GM23338 (cell line): ENCODE data around the gene TNFRSF1A. TPM values are rescaled to one million over a fixed set of nuclear protein-coding genes. Genes with fewer than 3 reads are reported as not detected.

Source experiments
- ATAC-seq: fragments of 200-7000 bp; cut with Tn5 transposase; 3 replicates; pipeline ENCODE4 v1.9.1; 2020
- DNase-seq: peaks from one replicate; pipeline ENCODE4 v3.0.0-alpha.2; 2015; ENCODE audit warnings: low spot score
- H2AFZ ChIP-seq: fragments of 200-600 bp; sonication (generic); 2 replicates; pipeline ENCODE4 v1.8.0; 2016; ENCODE audit warnings: antibody characterized with exemption, mild to moderate bottlenecking, moderate library complexity
- H3F3A ChIP-seq: fragments of 200-600 bp; sonication (generic); replicated peaks from 2 replicates; pipeline ENCODE4 v1.8.0; 2017; ENCODE audit warnings: antibody characterized with exemption, mixed run types, low read depth
- H3K27ac ChIP-seq: fragments of 200-600 bp; sonication (generic); 2 replicates; pipeline ENCODE4 v1.6.1; 2016; ENCODE audit warnings: low read depth
- H3K27me3 ChIP-seq: fragments of 200-600 bp; sonication (generic); 2 replicates; pipeline ENCODE4 v1.8.0; 2016; ENCODE audit warnings: mild to moderate bottlenecking, mixed run types, moderate library complexity; ENCODE audit not compliant: insufficient read depth
- H3K36me3 ChIP-seq: fragments of 200-600 bp; sonication (generic); 2 replicates; pipeline ENCODE4 v1.8.0; 2016; ENCODE audit warnings: mild to moderate bottlenecking; ENCODE audit not compliant: insufficient read depth
- H3K4me1 ChIP-seq: fragments of 200-600 bp; sonication (generic); 2 replicates; pipeline ENCODE4 v1.8.0; 2016; ENCODE audit warnings: mild to moderate bottlenecking, moderate library complexity; ENCODE audit not compliant: insufficient read depth
- H3K4me2 ChIP-seq: fragments of 200-600 bp; sonication (generic); 2 replicates; pipeline ENCODE4 v1.7.1; 2017; ENCODE audit warnings: mixed run types
- H3K4me3 ChIP-seq: fragments of 200-600 bp; sonication (generic); 2 replicates; pipeline ENCODE4 v1.6.1; 2016; ENCODE audit warnings: mixed run types
- H3K79me2 ChIP-seq: fragments of 200-600 bp; sonication (generic); replicated peaks from 2 replicates; pipeline ENCODE4 v1.8.0; 2017; ENCODE audit warnings: mild to moderate bottlenecking; ENCODE audit not compliant: insufficient read depth
- H3K9me2 ChIP-seq: fragments of 200-600 bp; sonication (generic); 2 replicates; pipeline ENCODE4 v1.8.0; 2017; ENCODE audit not compliant: insufficient read depth
- H4K20me1 ChIP-seq: fragments of 200-600 bp; sonication (generic); replicated peaks from 2 replicates; pipeline ENCODE4 v1.8.0; 2017; ENCODE audit warnings: mild to moderate bottlenecking; ENCODE audit not compliant: insufficient read depth
- H3K27ac Mint-ChIP-seq: 2 replicates; pipeline ENCODE4 v1.8.0; 2020; ENCODE audit warnings: inconsistent platforms, mild to moderate bottlenecking, moderate library complexity, mixed read lengths
- H3K27me3 Mint-ChIP-seq: 3 replicates; pipeline ENCODE4 v1.8.0; 2022; ENCODE audit warnings: low read depth, mild to moderate bottlenecking, moderate library complexity, mixed read lengths, inconsistent platforms; ENCODE audit not compliant: insufficient read depth, poor library complexity
- H3K36me3 Mint-ChIP-seq: 3 replicates; pipeline ENCODE4 v1.8.0; 2021; ENCODE audit warnings: low read depth, mild to moderate bottlenecking, inconsistent platforms, moderate library complexity, mixed read lengths
- H3K4me1 Mint-ChIP-seq: 3 replicates; pipeline ENCODE4 v1.8.0; 2020; ENCODE audit warnings: mild to moderate bottlenecking, inconsistent platforms, mixed read lengths
- H3K4me3 Mint-ChIP-seq: 3 replicates; pipeline ENCODE4 v1.8.0; 2021; ENCODE audit warnings: moderate library complexity, mild to moderate bottlenecking, inconsistent platforms, mixed read lengths
- H3K9me3 Mint-ChIP-seq: 3 replicates; pipeline ENCODE4 v1.8.0; 2020; ENCODE audit warnings: moderate library complexity, mild to moderate bottlenecking, inconsistent platforms, mixed read lengths
- CREB1 ChIP-seq: fragments of 250-450 bp; sonication (Bioruptor Pico); IDR thresholded peaks from 2 replicates; pipeline ENCODE4 v1.5.0; 2020; ENCODE audit warnings: low read depth, mild to moderate bottlenecking, moderate library complexity
- ETS1 ChIP-seq: IDR thresholded peaks from 2 replicates; pipeline ENCODE4 v1.6.1; 2016; ENCODE audit warnings: antibody characterized with exemption
- EZH2 ChIP-seq: fragments of 200-600 bp; sonication (generic); IDR thresholded peaks from one replicate; pipeline ENCODE4 v1.8.0; 2017; ENCODE audit warnings: antibody characterized with exemption, mild to moderate bottlenecking, low read depth; ENCODE audit not compliant: unreplicated experiment
- EZH2phosphoT487 ChIP-seq: fragments of 200-600 bp; sonication (generic); IDR thresholded peaks from one replicate; pipeline ENCODE4 v1.8.1; 2018; ENCODE audit warnings: antibody characterized with exemption; ENCODE audit not compliant: unreplicated experiment
- JUNB ChIP-seq: IDR thresholded peaks from one replicate; pipeline ENCODE4 v1.6.1; 2016; ENCODE audit warnings: antibody characterized with exemption; ENCODE audit not compliant: unreplicated experiment
- NANOG ChIP-seq: IDR thresholded peaks from 2 replicates; pipeline ENCODE4 v1.6.1; 2016; ENCODE audit warnings: antibody characterized with exemption, borderline replicate concordance
- POLR2AphosphoS5 ChIP-seq: IDR thresholded peaks from 2 replicates; pipeline ENCODE4 v1.6.1; 2016; ENCODE audit warnings: antibody characterized with exemption, low read depth
- STAT1 ChIP-seq: IDR thresholded peaks from one replicate; pipeline ENCODE4 v1.6.1; 2016; ENCODE audit warnings: antibody characterized with exemption; ENCODE audit not compliant: unreplicated experiment
- ZNF114 ChIP-seq: fragments of 250-450 bp; sonication (Bioruptor Pico); IDR thresholded peaks from 2 replicates; pipeline ENCODE4 v1.5.0; 2020; ENCODE audit warnings: mild to moderate bottlenecking, moderate library complexity
- ZNF331 ChIP-seq: fragments of 250-450 bp; sonication (Bioruptor Pico); IDR thresholded peaks from 2 replicates; pipeline ENCODE4 v1.5.0; 2020; ENCODE audit warnings: low read depth, mild to moderate bottlenecking, moderate library complexity
- polyA plus RNA-seq: library from polyadenylated mRNA; unstranded; fragments of >200 nt; fragmentation: Nextera tagmentation; extraction: Ambion mirVana; gene quantifications from 2 replicates; pipeline ENCODE4 v1.2.1, GENCODE V29; 2016
- total RNA-seq: library from RNA; depleted of rRNA; stranded (reverse); fragments of >200 nt; shearing (Covaris generic); gene quantifications from 2 replicates; pipeline ENCODE4 v1.2.3, GENCODE V29; 2014
- TF ChIP-seq, protein P1 (sequence below): IDR thresholded peaks from one replicate; pipeline ENCODE4 v1.6.1; 2018; ENCODE audit warnings: antibody characterized with exemption; ENCODE audit not compliant: unreplicated experiment
- TF ChIP-seq, protein P2 (sequence below), 2 experiments: fragments of 200-600 bp in 1 of 2; sonication (generic) in 1 of 2; conservative IDR thresholded peaks; 2 replicates each; pipeline versions ENCODE4 v1.5.1 to v1.6.1; 2016 to 2017; ENCODE audit warnings: antibody characterized with exemption in 2 of 2, low read depth in 2 of 2, mild to moderate bottlenecking in 2 of 2, moderate library complexity in 1 of 2
- TF ChIP-seq, protein P3 (sequence below): fragments of 250-450 bp; sonication (Bioruptor Pico); IDR thresholded peaks from 2 replicates; pipeline ENCODE4 v1.5.0; 2020; ENCODE audit warnings: mild to moderate bottlenecking, moderate library complexity

TNFRSF1A gene
- total and polyA plus RNA-seq, 2 experiments from 2014 or later: 24.3 to 43.4 TPM

DNA sequence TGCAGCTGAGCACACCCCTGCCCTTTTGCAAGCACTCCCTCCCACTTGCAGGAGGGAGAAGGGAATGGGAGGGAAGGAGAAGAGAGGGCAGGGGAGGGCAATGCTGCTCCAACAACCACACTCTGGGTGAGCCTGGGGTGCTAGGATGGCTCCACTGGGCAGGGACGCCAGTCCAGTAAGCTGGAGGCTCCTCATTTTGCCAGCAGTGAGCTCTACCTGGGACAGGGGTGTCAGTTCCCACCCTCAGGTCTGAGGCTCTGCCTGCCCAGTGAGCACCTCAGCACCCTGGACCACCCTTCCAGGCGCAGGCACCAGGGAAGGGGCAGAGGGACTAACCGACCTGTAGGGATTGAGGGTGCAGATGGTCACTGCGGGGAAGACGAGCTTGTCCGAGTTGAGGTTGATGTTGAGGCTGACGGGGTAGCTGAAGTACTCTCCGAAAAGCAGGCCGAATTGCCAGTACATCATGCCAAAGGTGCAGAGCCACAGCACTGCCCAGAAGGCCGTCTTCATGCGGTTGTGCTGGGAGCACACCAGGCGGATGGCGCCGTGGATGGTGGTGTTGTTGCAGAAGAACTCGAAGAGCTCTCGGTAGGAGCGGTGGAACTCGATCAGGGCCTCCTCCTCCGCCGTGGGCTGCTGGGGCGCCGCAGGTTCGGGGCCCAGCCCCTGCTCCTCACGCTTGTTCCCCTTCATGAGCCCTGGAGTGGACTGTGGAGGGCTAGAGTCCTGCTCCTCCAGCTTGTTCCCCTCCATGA is 32.3 kb upstream of the TNFRSF1A start:
- Histone ChIP-seq H3F3A (peaks cover 24% of the 10 kb centered on the region), H3K4me1 (peaks cover 61% of the 10 kb centered on the region), H4K20me1 (no peaks in the 10 kb centered on the region), H3K36me3 (no peaks in the 10 kb centered on the region), H2AFZ (no peak overlapping the region), H3K79me2 (peaks cover 54% of the 10 kb centered on the region), H3K27ac (peak overlapping the region; percentile 98), H3K9me2 (no peaks in the 10 kb centered on the region), H3K4me3 (peak overlapping the region; percentile 67), H3K27me3 (no peaks in the 10 kb centered on the region), H3K4me2 (peak overlapping the region; percentile 92)
- Mint-ChIP-seq H3K27me3 (peaks cover 23% of the 10 kb centered on the region), H3K4me1 (peaks cover 77% of the 10 kb centered on the region), H3K4me3 (peak overlapping the region; percentile 97), H3K36me3 (peaks cover 26% of the 10 kb centered on the region; the same call in 2 of the 3 replicates), H3K27ac (peak overlapping the region; percentile 79), H3K9me3 (no peaks in the 10 kb centered on the region)
- DNase-seq (no peak), ATAC-seq (no peak)
- no peak; the same call in 1 of the 2 replicates for TF ChIP-seq POLR2AphosphoS5
- TF ChIP-seq CREB1: no peak
- TF ChIP-seq, protein P1, sequence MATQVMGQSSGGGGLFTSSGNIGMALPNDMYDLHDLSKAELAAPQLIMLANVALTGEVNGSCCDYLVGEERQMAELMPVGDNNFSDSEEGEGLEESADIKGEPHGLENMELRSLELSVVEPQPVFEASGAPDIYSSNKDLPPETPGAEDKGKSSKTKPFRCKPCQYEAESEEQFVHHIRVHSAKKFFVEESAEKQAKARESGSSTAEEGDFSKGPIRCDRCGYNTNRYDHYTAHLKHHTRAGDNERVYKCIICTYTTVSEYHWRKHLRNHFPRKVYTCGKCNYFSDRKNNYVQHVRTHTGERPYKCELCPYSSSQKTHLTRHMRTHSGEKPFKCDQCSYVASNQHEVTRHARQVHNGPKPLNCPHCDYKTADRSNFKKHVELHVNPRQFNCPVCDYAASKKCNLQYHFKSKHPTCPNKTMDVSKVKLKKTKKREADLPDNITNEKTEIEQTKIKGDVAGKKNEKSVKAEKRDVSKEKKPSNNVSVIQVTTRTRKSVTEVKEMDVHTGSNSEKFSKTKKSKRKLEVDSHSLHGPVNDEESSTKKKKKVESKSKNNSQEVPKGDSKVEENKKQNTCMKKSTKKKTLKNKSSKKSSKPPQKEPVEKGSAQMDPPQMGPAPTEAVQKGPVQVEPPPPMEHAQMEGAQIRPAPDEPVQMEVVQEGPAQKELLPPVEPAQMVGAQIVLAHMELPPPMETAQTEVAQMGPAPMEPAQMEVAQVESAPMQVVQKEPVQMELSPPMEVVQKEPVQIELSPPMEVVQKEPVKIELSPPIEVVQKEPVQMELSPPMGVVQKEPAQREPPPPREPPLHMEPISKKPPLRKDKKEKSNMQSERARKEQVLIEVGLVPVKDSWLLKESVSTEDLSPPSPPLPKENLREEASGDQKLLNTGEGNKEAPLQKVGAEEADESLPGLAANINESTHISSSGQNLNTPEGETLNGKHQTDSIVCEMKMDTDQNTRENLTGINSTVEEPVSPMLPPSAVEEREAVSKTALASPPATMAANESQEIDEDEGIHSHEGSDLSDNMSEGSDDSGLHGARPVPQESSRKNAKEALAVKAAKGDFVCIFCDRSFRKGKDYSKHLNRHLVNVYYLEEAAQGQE: no peak
- TF ChIP-seq, protein P2, sequence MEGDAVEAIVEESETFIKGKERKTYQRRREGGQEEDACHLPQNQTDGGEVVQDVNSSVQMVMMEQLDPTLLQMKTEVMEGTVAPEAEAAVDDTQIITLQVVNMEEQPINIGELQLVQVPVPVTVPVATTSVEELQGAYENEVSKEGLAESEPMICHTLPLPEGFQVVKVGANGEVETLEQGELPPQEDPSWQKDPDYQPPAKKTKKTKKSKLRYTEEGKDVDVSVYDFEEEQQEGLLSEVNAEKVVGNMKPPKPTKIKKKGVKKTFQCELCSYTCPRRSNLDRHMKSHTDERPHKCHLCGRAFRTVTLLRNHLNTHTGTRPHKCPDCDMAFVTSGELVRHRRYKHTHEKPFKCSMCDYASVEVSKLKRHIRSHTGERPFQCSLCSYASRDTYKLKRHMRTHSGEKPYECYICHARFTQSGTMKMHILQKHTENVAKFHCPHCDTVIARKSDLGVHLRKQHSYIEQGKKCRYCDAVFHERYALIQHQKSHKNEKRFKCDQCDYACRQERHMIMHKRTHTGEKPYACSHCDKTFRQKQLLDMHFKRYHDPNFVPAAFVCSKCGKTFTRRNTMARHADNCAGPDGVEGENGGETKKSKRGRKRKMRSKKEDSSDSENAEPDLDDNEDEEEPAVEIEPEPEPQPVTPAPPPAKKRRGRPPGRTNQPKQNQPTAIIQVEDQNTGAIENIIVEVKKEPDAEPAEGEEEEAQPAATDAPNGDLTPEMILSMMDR (conservative IDR thresholded peaks at IDR 0.05; ENCODE audit: low read depth in 2 of 2): no peak
- TF ChIP-seq ZNF331: no peak
- TF ChIP-seq ZNF114: no peak
- TF ChIP-seq EZH2: no peak
- no peak for TF ChIP-seq STAT1
- no peak for TF ChIP-seq JUNB
- TF ChIP-seq EZH2phosphoT487: no peak
- TF ChIP-seq, protein P3, sequence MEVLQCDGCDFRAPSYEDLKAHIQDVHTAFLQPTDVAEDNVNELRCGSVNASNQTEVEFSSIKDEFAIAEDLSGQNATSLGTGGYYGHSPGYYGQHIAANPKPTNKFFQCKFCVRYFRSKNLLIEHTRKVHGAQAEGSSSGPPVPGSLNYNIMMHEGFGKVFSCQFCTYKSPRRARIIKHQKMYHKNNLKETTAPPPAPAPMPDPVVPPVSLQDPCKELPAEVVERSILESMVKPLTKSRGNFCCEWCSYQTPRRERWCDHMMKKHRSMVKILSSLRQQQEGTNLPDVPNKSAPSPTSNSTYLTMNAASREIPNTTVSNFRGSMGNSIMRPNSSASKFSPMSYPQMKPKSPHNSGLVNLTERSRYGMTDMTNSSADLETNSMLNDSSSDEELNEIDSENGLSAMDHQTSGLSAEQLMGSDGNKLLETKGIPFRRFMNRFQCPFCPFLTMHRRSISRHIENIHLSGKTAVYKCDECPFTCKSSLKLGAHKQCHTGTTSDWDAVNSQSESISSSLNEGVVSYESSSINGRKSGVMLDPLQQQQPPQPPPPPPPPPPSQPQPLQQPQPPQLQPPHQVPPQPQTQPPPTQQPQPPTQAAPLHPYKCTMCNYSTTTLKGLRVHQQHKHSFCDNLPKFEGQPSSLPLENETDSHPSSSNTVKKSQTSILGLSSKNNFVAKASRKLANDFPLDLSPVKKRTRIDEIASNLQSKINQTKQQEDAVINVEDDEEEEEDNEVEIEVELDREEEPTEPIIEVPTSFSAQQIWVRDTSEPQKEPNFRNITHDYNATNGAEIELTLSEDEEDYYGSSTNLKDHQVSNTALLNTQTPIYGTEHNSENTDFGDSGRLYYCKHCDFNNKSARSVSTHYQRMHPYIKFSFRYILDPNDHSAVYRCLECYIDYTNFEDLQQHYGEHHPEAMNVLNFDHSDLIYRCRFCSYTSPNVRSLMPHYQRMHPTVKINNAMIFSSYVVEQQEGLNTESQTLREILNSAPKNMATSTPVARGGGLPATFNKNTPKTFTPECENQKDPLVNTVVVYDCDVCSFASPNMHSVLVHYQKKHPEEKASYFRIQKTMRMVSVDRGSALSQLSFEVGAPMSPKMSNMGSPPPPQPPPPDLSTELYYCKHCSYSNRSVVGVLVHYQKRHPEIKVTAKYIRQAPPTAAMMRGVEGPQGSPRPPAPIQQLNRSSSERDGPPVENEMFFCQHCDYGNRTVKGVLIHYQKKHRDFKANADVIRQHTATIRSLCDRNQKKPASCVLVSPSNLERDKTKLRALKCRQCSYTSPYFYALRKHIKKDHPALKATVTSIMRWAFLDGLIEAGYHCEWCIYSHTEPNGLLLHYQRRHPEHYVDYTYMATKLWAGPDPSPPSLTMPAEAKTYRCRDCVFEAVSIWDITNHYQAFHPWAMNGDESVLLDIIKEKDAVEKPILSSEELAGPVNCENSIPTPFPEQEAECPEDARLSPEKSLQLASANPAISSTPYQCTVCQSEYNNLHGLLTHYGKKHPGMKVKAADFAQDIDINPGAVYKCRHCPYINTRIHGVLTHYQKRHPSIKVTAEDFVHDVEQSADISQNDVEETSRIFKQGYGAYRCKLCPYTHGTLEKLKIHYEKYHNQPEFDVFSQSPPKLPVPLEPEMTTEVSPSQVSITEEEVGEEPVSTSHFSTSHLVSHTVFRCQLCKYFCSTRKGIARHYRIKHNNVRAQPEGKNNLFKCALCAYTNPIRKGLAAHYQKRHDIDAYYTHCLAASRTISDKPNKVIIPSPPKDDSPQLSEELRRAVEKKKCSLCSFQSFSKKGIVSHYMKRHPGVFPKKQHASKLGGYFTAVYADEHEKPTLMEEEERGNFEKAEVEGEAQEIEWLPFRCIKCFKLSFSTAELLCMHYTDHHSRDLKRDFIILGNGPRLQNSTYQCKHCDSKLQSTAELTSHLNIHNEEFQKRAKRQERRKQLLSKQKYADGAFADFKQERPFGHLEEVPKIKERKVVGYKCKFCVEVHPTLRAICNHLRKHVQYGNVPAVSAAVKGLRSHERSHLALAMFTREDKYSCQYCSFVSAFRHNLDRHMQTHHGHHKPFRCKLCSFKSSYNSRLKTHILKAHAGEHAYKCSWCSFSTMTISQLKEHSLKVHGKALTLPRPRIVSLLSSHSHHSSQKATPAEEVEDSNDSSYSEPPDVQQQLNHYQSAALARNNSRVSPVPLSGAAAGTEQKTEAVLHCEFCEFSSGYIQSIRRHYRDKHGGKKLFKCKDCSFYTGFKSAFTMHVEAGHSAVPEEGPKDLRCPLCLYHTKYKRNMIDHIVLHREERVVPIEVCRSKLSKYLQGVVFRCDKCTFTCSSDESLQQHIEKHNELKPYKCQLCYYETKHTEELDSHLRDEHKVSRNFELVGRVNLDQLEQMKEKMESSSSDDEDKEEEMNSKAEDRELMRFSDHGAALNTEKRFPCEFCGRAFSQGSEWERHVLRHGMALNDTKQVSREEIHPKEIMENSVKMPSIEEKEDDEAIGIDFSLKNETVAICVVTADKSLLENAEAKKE (CRISPR knock-in tag): no peak
- no peak for TF ChIP-seq NANOG
- TF ChIP-seq ETS1: no peak
